ENCODE measurements around the gene FAM186B. TPM values are rescaled to one million over a fixed set of nuclear protein-coding genes. Genes with fewer than 3 reads are reported as not detected.

FAM186B gene
- total and polyA plus RNA-seq, 8 donors = 0.20 to 4.6 (median 3.0) TPM

GRCh38 chr12:49543221-49543913 lies 62.1 kb downstream of the FAM186B start:
- intact Hi-C loops (cut with DNase I) = no loop called here
- Histone ChIP-seq H3K9me3 (no peaks in the 10 kb centered on the region), H3K27me3 (peaks cover 15 to 81% of the 10 kb centered on the region in 2 donors), H3K4me1 (peaks cover 4 to 12% of the 10 kb centered on the region in 2 donors), H3K27ac (no peak overlapping the region), H3K4me3 (no peak overlapping the region), H3K36me3 (no peaks in the 10 kb centered on the region)
- ATAC-seq (no peak), DNase-seq (peak in 1 of 4 donors; percentile 75)
- TF ChIP-seq, protein P1, sequence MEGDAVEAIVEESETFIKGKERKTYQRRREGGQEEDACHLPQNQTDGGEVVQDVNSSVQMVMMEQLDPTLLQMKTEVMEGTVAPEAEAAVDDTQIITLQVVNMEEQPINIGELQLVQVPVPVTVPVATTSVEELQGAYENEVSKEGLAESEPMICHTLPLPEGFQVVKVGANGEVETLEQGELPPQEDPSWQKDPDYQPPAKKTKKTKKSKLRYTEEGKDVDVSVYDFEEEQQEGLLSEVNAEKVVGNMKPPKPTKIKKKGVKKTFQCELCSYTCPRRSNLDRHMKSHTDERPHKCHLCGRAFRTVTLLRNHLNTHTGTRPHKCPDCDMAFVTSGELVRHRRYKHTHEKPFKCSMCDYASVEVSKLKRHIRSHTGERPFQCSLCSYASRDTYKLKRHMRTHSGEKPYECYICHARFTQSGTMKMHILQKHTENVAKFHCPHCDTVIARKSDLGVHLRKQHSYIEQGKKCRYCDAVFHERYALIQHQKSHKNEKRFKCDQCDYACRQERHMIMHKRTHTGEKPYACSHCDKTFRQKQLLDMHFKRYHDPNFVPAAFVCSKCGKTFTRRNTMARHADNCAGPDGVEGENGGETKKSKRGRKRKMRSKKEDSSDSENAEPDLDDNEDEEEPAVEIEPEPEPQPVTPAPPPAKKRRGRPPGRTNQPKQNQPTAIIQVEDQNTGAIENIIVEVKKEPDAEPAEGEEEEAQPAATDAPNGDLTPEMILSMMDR (IDR thresholded peaks at IDR 0.05) = no peak

DNA sequence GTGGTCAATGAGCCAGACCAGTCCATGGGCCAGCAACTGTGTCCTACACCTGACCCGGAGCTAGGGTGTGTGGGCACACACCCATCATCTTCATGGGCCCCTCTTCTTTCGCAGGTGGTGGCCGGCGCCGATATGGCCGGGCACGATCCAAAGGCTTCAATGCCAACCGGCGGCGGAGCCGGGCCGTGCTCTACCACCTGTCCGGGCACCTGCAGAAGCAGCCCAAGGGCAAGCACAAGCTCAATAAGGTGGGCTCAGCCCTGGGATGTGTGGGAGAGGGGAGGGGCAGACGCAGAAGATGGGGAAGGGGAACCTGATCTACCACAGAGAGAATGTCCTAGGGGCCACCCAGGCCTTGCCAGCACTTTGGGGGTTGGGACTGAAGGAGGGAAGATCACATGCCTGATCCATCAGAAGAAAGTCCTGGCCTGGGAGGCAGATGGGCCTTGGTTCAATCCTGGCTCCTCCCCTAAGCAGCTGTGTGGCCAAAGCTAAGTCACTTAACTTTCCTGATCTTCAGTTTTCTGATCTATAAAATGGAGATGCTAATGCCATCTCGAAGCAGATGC lies 62.8 kb downstream of the FAM186B start:
- Histone ChIP-seq H3K27ac (no peak overlapping the region), H3K9me3 (no peaks in the 10 kb centered on the region), H3K36me3 (no peaks in the 10 kb centered on the region), H3K27me3 (peaks cover 20 to 81% of the 10 kb centered on the region in 2 donors), H3K4me1 (peaks cover 10 to 17% of the 10 kb centered on the region in 2 donors), H3K4me3 (no peak overlapping the region)
- ATAC-seq = no peak
- TF ChIP-seq, protein P1 (IDR thresholded peaks at IDR 0.05) = no peak
- intact Hi-C loops (cut with DNase I) = no loop called here
- DNase-seq = peak in 1 of 4 donors; percentile 71

- H3K4me3 ChIP-seq = no peak overlapping the region
- no peak overlapping the region for H3K27ac ChIP-seq
- TF ChIP-seq, protein P1 (IDR thresholded peaks at IDR 0.05) = no peak
- H3K36me3 ChIP-seq = no peaks in the 10 kb centered on the region
- H3K27me3 ChIP-seq = peaks cover 26 to 81% of the 10 kb centered on the region in 2 donors
- no peaks in the 10 kb centered on the region for H3K9me3 ChIP-seq
- H3K4me1 ChIP-seq = peaks cover 15 to 24% of the 10 kb centered on the region in 2 donors
- intact Hi-C loops (cut with DNase I) = no loop called here
- ATAC-seq = no peak
- DNase-seq = peak in 1 of 4 donors; percentile 30
These were observed 63.4 kb downstream of the FAM186B start for GRCh38 chr12:49541911-49542505.

DNA sequence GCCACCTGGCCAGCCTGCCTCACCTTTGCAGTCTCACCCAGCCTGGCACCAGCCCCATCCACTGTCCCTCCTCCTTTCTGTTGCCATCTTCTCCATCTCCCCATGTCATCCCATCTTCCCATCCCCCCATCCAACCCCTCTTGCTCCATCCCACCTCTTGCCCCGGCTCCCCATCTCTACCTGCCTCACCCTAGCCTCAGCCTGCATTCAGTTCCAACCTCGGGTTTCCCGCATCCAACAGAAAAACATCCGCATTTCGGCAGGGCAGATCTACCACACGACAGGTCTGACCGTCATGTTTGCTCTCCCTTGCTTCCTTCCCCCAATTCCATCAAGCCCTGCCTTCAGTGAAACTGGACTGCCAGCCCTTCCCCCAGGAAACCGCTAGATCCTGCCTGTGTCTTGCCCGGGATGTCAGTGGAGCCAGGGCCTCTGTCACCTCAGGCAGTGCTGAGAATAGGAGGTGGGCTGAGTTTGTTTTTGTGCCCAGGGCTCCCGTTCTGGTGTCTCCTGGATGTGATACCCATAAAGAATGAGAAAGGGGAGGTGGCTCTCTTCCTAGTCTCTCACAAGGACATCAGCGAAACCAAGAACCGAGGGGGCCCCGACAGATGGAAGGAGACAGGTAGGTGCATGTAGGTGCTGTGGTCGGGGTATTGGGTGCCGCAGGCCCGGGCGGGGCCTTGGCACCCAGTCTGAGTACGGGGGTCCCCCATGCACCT lies 64.1 kb downstream of the FAM186B start:
- Histone ChIP-seq H3K27ac (no peak overlapping the region), H3K27me3 (peaks cover 26 to 80% of the 10 kb centered on the region in 2 donors), H3K4me1 (peaks cover 15 to 29% of the 10 kb centered on the region in 2 donors), H3K36me3 (no peaks in the 10 kb centered on the region), H3K9me3 (no peaks in the 10 kb centered on the region), H3K4me3 (no peak overlapping the region)
- intact Hi-C loops (cut with DNase I) = no loop called here
- TF ChIP-seq, protein P1 (IDR thresholded peaks at IDR 0.05) = no peak
- no peak for ATAC-seq
- DNase-seq = peak in 1 of 4 donors; percentile 54

Data from left lung (tissue), 10 donors.